Muscle of arm (tissue), 12 donors: ENCODE results near the gene RASAL2. TPM values are rescaled to one million over a fixed set of nuclear protein-coding genes. Genes with fewer than 3 reads are reported as not detected.
"Not testable (repeated sequence)": the region's sequence is repeated elsewhere in the genome, so short reads cannot be mapped to it uniquely, and the experiment has no call there.

Experiments
- DNase-seq: peaks from one replicate; pipeline ENCODE4 v3.0.0-alpha.2; 2013
- polyA plus RNA-seq, 12 donors: library from polyadenylated mRNA; unstranded; fragments of 120-200 nt; gene quantifications; one replicate each; pipeline ENCODE4 v1.2.1, GENCODE V29; 2013; ENCODE audit not compliant: insufficient read length in 12 of 12

The RASAL2 gene
- polyA plus RNA-seq, 12 donors: 12.2 to 19.9 (median 14.4) TPM; not detected in 1

DNA sequence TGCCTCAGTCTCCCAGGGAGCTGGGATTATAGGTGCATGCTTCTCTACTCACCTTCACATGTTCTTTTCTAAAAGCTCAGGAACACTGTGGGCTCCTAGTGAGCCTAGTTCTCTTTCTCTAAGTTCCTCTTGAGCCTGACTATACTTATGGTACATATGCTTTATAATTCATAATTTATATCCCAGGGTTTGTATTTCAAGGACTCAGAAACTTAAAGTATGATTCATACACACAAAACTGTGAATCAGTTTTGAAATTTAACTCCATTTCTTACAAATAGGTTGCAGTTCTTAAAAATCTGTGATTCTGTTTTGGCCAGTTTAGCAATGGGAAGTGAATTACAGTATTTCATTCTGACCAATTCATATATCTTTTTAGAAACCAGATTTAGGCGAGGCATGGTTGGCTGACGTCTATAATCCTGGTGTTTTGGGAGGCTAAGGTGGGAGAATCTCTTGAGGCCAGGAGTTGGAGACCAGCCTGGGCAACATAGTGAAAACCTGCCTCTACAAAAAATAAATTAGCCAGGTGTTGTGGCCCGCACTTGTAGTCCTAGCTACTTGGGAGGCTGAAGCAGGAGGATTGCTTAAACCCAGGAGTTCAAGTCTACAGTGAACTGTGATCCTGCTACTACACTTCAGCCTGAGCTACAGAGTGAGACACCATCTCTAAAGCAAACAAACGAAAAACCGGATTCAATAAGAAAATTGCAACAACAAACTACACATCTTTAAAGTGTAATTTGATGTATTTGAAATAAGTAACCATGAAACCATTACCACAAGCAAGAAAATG is 15.6 kb downstream of the RASAL2 start:
- no peak for DNase-seq

DNA sequence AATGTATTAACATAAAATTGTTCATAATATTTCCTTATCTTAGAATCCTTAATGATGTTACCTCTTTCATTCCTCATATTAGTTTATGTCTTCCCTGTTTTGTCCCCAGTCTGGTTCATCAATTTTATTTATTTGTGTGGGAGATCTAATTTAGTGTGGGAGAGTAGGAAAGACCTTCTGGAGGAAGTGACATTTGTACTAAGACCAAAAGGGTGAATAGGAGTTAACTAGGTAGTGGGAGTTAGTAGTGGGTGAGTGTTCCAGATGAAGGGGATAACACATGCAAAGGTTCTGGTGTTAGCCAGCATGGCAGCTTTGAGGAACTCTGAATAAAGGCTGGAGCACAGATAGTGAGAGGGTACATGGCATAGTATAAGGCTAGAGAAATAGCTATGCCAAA is 21.4 kb downstream of the RASAL2 start:
- no peak for DNase-seq

DNA sequence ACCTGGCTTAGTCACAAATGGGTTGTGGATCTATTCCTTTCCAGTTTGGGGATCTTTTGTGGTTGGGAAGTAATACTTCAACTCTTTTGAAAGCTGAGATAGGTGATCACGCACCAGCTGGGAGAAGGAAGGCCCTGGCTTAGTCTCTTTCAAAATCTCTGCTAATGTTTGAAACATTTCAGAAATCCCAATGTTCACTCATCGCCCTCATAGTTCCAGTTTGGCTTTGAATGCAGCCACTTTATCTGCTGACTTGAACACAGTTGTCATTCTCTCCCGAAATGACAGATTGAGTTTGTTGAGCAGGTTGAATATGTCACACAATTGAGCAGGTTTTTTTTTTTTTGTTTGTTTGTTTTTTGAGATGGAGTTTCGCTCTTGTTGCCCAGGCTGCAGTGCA is 24.6 kb downstream of the RASAL2 start:
- no peak for DNase-seq

DNA sequence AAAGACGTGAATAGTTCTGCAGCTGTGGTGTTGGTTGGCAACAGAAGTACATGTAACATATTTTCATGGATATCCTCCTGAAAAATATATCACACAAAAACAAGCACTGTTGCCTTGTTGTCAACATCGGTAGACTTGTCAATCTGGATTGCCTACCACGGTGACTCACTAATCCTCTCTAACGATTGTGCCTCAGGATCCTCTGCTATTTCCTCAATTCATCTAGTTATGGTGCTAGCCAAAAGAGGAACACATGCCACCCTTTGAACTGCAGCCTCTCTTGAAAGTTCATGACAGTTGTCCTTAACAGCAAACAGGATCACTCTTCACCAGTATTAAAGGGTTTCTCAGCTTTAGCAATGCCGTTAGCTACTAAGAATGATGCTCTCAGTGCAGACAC is 25.7 kb downstream of the RASAL2 start:
- DNase-seq: no peak

DNA sequence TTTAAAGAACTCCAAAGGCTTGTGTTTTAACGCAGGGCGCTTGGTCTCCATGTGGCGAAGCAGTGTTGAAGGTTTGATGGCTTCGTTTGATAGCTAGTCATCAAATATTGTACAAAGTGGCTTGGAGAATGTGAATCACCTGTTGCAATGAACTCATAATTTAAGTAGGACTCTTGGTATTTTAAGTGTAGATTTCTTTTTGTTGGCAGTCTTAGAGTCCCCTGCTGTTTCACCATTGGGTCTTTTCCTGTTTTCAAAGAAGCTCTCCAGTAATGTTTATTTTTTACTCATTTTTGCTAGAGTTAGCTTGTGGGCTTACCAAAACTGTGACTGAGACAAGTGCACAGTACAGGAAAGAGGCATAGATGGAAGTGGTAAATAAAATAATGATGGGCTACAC is 26.2 kb downstream of the RASAL2 start:
- DNase-seq: no peak

DNA sequence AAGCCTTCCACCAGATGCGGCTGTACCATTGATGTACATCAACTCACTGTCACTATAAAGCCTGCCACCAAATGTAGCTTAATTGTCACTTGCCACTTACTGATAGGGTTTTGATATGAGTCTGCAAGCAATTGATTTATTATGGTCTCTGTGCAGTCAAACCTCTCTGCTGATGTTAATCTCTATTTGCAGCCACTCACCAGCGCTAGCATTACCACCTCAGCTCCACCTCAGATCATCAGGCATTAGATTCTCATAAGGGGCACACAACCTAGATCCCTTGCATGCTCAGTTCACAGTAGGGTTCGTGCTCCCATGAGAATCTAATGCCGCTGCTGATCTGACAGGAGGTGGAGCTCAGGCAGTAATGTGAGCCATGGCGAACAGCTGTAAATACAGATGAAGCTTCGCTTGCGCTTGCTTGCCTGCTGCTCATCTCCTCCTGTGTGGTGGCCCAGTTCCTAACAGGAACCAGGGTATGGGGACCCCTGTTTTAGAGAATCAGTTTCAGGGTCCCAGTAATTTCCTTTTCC is 26.7 kb downstream of the RASAL2 start:
- not testable (repeated sequence) for DNase-seq

DNA sequence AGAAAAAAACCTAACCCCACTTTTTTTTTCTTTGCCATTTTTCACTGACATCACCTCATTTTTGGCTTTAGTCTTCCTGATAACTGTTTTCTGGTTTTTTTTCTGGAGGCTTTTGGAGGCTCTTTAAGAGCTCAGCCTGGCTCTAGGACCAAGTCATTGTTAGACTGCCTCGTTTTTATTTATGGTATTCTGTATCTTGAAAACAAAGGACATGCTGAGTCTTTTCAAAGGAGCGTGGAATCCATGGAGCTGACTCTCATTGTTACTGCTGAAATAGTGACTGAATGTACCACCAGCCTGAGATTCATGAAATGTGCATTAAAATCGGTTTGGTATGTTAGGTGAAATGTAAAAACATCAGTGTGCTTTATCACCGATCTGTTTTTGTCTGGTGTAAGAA is 28.0 kb downstream of the RASAL2 start:
- no peak for DNase-seq

DNA sequence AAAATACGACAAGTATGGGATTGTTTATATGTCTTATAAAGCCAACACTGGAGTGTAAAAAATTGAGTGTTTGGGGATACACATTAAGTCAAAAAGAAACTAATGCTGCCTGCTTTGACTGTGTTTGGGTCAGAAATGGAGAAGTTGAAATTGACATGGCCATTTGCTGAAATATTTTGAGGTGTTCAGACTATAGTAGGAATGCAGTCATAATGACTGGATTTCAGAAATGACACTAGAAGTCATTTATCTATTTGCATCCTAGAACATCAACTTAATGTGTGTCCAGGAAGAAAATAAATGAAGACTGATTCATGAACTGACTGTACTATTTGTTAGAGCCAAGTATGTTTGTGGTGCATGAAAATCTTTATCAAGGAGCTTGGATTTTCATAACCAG is 28.4 kb downstream of the RASAL2 start:
- no peak for DNase-seq

DNA sequence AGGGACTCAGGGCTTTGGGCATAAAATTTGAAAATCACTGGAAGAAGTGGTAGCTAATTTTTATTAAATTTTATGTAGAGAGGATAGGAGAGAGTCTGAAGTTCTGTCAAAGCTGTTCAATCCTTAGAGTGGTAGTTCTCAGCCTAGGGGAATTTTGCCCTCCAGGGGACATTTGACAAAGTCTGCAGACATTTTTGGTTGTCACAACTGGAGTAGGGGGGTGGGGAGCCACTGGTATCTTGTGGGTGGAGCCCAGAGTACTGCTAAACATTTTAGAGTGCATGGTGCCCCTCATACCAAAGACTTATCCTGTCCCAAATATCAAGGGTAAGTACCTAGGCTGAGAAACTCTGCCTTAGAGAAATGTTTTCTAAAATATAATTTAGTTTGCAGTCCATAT is 30.2 kb downstream of the RASAL2 start:
- DNase-seq: no peak

DNA sequence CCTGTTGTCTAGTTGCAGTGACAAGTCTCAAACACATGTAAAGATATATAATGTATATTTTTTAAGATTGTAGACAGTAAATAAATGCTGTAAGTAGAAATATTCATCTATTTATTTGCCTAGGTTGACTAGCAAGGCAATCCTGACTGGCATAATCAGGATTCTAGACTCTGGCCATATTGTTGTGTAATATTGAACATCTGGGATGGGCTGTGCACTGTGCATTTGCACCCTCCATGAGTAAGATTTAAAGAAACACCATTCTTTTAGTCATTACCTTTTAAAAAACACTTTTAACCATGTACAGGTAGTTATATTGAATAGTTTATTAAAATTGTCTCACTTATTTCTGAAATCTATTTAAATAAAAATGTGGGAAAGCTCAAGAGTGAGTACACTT is 32.4 kb downstream of the RASAL2 start:
- no peak for DNase-seq

DNA sequence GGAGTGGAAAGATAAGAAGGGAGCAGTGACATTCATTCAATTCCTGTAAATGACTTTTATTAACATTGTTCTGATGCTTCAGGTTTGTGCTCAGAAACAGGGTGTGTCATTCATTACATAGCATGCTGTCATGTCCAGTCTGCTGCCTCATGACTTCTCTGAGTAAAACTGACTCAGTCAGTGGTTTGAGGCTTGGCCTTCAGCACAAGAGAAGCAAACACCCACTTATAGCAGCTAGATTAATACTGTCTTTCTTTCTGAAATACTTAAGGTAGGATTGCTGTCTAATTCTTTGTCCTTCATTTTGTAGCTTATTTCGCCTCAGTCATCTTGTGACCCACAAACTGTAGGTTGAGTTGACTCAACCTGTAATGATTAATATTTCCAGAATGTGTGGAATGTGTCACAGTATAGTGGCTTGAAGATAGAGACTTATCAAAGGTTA is 32.9 kb downstream of the RASAL2 start:
- no peak for DNase-seq

DNA sequence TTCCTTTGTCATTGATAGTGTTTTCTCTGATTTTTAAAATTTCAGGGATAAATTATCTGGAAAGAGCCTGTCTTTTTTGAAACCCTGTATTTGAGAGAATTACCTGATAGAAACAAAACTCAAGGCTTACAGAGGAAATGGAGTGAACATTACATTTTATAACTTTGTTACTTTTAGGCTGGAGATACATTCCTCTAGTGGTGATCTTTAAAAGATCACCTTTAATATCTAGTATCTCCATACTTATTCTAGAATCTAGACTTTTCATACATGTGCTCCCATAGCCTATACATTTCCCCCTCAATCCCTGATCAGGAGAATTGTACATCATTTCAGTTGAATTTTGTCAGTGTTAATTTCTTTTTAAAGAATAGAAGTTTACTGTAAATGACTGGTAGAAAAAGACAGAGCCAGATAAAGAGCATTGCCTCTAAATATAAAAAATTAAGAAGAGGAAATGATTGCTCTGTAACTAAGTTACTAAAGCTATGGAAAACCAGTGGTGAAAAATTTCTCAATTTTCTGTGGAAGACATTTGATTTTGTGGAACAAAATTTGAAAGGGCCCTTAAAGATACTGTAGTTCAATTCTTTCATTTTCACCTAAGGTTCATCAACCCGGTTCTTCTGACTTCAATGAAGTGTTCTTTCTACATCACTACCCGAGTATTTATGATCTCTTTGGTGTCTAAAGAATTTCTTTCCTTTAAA is 33.7 kb downstream of the RASAL2 start:
- DNase-seq: no peak

DNA sequence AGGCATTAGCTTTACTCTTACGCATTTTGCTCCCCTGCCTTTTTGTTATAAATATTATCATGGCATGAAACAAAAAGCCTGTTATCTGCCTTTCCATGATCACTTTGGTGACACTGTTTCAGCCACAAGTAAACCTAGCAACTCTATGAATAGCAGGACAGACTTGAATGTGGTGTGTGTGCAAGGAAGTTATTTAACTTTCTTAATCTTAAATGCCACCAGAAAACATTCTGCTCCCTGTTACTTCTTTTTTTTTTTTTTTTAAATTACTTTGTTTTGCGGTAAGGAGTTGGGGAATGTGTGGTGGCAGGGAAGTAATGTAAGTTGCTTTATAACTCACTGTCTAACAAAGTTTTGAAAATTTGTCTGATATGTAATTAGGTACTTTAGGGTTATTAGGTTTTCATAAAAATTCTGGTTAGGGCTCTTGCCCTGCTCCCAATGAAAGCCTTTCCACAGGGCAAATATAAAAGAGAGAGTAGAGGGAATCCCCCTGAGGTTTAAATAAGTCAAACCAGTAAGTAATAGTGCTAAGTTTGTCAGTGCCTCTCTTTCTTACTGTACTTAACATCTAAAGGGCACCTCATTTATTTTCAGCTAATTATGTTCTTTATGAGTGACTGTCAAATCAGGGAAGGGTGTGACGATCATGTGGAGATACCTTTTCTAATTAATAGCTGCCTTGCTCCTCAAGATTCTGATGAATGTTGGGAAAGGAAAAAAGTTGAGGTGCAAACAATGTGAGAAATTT is 39.5 kb downstream of the RASAL2 start:
- DNase-seq: no peak

DNA sequence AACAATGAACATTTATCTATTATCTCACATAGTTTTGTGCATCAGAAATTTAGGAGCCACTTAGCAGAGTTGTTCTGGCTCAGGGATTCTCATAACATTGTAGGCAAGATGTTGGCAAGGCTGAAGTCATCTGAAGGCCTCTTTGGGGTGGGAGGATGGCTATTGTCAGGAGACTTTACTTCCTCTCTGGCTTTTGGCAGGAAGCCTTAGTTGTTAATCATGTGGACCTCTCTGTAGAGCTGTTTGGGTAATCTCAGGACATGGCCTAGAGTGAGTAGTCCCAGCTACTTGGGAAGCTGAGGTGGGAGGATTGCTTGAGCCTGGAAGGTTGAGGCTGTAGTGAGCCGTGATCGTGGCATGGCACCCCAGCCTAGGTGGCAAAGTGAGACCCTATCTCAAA is 40.2 kb downstream of the RASAL2 start:
- no peak for DNase-seq

DNA sequence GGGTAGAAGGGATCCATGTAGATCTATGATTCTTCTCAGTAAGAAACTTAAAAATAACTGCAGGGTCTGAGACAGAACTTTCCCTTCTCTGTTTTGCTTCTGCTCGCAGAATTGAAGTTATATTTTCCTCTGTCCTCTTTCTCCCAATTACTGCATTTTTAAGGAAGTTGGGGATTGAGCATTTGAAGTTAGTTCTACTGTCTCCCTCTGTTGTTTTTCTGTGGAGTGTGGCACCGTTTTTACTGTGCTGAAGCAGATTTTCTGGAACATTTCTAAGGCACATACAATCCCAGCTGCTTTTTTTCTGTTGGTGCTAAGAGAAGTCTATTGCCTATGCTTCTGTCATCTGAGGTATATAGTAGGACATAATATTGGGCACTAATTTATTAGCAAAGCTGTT is 43.3 kb downstream of the RASAL2 start:
- DNase-seq: peak; percentile 13

DNA sequence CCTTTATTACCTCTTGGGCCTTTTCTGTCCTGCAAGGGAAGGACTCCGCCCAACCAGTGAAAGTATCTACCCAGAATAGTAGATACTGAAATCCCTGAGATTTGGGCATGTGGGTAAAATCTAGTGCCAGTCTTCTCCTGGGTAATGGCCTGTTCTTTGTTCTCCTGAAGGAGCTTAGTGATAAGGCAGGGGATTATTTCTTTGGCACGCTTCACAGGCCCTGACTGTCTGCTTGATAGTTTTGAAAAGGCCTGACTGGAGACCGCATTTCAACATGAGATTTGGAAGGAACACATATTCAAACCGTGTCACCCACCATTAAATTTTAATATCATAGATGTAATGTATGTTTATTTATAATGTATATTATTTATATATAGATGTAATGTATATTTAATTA is 48.9 kb downstream of the RASAL2 start:
- no peak for DNase-seq

DNA sequence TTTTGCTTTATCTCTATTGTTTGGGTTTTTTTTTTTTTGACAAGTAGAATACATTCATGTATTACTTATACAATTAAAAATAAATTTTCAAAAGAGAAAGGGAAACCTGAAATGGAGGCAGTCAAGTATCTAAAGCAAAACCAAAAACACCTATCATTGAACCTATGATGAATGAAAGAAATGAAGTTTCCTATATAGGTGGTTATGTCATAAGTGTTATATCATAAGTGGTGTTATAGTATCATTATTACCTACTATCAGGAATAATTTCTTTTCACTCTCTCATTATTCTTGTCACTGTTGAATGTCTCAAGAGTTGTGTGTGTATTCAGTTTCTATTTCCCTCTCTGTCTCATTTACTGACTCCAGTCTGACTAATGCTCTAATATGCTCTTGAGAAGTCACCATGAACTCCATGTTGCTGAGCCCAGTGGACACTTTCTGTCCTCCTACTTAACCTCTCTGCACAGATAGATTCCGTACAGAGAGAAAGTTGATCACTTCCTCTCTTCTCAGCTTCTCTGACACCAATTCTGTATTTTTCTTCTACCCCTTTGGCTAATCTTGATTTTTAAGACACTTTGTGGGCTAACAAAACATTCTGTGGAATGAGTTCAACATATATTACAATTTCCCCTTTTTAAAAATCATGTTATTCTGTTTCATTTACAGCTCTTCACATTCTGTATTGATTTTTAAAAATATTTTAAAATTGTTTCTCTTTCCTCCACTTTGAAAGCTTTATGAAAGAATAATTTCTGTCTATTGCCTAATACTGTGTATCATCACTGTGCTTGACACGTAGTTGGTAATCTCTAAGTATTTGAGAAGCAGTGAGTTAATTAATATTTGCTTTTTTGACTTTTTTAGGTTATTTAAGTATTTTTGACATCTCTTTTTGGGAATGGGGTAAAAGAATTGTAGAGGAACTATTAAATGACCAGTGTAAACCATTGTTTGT is 50.1 kb downstream of the RASAL2 start:
- DNase-seq: no peak

DNA sequence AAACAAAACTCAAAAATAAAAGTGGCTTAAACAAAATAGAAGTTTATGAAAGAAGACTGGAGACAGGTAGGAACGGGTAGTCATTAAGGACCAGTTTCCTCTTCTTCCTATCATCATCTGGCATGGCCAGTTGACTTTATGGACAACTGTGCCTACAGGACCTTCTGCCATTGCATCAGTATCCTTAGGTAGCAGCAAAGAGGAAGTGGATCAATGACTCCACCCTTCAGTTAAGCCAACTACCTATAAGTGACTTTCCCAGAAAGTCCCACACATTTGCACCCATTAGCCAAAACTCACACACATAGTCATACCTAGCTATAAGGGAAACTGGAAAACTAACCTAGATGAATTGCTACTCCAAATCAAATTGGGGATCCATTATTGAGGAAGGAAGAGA is 51.7 kb downstream of the RASAL2 start:
- no peak for DNase-seq

DNA sequence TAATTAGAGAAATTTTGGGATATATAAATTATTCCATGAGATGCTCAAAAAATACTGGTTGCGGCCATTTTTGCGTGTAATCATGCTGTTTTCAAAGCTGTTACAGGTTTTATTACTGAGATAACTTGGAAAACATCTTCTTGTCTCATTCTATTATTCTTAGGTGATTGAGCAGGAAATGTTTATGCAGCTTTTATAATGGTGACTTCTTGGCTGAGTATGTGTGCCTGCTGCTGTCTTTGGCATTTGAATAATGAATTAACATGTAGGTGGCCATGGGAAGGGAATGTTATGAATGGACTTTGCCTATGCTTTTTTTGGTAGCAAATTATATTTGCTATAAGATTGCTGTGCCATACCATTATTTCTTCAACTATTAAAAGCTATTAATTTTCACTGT is 52.5 kb downstream of the RASAL2 start:
- DNase-seq: no peak

DNA sequence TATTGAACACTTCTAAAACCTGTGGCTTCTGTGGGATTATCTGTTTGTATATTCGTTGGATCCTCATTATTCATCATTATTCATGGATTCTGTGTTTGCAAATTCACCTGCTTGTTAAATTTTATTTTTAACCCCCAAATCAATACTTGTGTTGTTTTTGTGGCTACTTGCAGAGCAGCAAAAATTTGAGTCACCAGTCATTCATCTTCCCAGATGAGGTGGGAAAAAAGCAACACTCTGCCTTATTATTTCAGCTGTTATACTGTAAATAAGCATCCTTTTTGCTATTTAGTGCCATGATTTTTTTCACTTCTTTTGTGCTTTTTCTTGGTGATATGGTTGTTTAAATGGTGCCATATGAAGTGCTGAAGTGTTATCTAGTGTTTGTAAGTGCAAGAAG is 56.7 kb downstream of the RASAL2 start:
- no peak for DNase-seq

DNA sequence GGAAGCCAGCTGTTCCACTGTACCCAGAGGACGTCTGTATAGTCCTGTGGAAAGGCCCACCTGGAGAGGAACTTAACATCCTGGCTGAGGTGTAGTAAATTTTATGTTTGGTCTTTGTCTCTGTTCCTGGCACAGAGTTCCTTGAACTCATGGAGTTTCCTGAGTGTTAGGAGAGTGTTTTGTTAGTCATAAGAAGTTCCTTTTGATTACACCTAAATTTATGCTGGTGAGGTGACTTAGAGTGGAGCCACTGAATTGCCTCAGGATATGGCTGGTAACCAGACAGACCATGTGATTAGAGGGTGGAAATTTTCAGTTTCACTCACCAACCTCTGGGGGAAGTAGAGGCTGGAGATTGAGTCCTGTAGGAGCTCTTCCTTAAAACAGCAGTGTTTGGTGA is 57.9 kb downstream of the RASAL2 start:
- no peak for DNase-seq
